COLO668 (cell line): ENCODE data around the gene HIVEP2.

Experiments
- DNase-seq: peaks from one replicate; lab custom pipeline; 2025; ENCODE audit not compliant: unreplicated experiment; lab: John Stamatoyannopoulos, UW

Gene HIVEP2

DNA sequence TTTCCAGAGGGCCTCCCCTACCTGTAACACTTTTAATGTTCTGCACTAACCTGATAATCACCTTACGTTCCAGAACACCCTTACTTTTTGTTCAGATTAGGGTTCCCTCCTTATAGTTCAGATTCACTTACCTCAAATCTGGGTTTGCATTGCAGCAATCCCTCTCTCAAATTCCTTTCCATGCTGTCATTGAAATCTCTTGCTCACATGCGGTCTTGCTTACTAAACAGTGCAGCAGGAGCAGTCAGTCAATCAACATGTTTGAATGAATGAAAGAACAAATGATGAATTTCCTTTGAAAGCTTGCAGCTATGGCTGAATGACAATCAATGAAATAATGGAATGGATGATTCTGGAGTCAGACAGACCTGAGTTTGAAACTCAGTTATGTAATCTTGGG is 200.1 kb downstream of the HIVEP2 start:
- no peak for DNase-seq

DNA sequence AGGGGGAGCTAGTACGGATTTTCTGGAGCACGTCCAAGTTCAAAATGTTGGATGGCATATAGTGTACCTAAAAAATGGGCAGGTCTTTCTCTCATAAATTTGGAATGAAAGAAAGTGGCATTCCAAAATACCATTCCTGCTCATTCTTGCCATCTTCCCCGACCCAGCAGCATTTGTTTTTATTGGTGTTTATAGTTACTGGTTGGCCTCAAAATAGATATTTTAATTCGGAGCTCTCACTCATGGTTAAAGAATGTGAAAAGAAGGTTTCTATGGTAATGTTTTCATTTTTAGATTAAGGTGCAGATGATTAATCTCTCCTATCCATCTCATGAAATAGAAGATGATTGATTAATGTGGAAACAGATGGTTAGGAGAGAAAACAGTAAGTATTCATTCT is 204.5 kb downstream of the HIVEP2 start:
- no peak for DNase-seq

DNA sequence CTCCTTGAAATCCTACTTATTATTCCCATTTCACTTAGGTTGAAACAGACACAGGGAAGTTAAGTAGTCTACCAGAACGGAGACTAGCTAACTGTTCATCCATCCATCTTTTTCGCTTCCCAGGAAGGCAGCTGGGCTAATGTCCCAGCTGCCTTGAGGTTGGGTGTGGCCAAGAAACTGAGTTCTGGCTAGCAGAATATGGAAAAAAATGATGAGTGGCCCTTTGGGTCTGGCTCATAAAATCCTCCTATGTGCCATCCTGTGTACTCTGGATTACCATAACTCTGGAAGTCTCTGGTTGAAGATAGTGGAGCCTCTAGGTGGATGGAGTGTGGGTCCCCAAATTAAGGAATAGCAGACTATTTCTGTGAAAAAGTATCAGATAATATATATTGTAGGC is 206.2 kb downstream of the HIVEP2 start:
- DNase-seq: no peak

DNA sequence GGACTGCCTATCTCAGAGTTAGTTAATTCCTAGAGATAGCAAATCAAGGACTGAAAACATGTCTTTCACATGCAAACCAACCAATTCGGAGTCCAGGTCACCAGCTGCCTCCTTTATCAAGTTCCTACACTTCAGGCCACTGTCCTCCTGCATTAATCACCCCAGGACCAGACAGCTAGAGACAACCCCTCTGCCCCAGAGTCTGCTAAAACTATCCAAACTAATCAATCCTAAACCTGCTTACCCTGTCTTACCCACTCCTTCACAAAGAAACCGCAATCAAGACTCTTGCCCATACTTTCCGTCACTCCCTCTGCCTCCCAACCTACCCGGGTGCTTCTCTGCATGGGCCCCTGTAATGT is 207.0 kb downstream of the HIVEP2 start:
- no peak for DNase-seq

DNA sequence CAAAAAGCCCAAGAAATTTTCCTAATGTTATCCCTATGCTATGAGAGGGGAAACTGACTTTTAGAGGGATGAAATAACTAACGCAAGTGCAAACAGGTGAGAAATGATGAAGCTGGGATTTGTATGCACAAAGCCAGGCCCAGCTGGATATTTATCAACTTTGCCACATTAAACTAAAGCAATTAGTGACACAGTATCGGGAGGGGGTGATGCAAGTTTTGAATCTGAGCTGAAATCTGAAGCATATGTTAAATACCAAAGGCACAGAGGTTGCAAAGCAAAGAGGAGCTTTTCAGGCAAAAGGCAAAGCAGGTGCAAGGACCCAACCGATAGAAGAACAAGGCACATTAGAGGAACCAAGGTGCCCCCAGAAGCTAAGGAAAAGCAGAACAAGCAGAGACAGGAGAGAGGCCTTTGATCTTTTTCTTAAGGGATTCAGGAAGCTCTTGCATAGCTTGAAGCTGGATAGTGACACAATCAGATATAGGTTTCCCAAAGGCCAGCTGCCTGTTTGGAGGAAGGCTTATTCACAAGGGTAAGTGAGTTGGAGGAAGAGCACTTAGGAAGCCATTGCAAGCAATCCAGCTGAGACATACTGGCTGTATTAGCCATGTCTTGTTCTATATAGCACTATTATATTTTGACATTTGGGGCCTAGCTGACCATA is 207.5 kb downstream of the HIVEP2 start:
- DNase-seq: no peak

DNA sequence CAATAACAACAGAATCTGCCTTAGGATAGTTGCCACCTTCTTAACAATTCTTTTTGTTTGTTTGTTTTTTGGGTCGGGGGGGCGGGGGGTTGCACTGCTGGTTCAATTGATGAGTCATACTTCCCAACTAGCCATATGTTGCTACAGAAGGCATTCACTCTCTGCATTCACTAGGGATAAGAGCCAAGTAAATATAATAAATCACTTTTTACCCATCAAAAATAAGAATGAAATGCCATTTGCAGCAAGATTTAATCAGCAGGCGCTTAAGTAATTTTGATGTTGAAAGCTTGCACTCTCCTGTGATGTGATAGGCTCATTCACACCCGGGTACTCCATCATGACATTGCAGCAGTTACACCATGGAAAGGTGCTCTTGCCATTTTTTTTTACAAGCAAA is 209.8 kb downstream of the HIVEP2 start:
- DNase-seq: peak; percentile 4

DNA sequence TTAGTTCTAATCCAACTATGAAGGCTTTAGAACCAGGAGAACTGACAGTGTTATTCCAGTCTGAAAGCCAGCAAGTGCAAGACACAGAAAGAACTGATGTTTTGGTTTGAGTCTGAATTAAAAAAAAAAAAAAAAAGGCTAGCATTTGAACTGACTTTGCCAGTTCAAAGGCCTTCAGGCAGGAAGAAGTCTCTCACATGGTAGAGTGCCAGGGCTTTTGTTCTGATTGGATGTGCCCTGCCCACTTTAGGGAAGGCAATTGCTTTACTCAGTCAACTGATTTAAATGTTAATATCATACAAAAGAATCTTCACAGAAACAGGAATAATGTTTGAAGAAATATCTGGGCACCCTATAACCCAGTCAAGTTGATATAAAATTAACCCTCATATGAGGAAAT is 212.2 kb downstream of the HIVEP2 start:
- DNase-seq: no peak

DNA sequence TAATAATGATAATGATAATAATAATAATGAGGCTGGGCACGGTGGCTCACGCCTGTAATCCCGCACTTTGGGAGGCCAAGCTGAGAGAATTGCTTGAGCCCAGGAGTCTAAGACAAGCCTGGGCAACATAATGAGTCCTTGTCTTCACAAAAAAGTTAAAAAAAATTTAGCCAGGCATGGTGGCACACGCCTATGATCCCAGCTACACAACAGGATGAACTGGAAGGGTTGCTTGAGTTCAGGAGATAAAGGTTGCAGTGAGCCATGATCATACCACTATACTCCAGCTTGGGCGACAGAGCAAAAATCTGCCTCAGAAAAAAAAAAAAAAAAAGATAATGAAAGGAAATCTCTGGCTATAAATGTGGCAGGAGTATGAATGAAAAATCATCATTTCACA is 213.4 kb downstream of the HIVEP2 start:
- no peak for DNase-seq

DNA sequence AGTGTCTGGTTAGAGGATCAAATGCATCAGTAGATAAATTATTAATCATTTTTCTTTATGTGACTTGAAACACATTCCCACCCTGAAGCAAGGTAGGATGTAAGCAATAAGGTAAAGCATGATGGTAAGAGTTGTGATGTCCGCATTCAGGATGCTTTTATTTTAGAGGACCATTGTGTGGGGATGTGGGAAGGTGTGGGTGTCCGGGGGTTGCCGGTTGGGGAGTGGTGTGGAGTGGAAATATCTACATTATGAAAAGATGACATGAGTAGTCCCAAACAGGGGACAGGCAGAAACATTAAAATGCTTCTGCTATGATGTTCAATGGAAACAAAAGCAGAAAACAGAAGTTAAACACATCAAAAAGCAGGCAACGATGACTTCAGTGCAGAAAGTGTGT is 215.4 kb downstream of the HIVEP2 start:
- no peak for DNase-seq

DNA sequence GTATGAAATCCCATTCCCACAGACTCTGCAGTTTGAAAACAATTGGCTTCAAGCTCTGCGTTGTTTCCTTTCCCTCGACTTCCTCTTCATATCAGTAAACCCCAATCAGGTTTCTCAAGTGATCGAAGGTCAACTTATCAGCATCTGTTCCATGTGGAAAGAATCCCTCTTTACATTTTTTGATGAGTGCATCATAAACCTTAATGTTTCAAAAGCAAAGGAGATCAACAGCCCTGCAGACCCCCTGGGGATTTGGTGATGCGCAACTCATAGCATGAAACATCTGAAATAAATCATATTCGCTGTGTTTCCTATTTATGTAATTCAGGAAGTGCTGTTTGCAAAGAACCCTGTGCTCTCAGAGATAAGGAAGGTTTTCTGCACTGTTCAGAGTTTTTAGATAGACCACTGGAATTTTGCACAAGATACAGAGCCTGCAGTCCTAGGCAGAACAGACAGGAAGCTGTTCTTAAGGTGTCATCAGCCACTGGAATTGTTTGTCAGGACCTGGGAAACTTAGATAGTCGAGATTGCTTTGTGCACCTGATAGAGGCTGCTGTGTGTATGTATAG is 216.0 kb downstream of the HIVEP2 start:
- no peak for DNase-seq

DNA sequence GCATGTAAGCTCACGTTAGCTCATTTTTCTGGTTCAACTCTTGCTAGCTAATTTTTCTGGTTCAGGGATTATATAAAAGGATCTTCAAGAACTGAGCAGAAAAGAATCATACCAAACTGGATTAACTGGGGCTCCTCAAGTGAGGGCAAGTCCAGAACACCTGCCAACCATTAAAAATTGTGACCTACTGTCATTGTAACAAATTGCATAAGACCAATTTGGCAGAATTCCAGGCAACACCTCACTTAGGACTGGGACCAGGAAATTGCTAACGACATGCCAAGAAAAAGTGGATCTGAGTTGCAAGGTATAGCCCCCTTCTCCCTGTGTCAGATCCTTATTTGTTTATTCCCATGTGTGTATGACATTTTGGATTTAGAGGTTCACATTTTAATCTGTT is 216.6 kb downstream of the HIVEP2 start:
- DNase-seq: peak; percentile 46

DNA sequence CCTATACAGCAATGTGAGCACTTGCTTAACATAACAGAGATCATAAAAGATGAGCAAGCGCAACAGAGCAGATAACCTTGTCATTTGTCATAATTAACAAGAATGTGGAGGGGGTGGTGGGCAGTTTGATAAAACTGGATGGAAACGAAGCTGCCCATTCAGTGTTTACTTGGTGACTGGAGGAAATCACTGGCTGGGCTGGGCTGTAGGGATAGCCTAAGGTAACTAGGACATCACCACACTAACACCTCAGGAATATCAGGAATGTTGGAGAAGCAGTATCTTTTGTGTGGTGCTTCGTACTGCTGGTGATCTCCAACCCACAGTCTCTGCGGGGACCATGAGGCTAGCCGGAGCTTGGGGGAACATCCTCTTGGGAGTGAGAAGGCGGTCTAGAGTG is 218.4 kb downstream of the HIVEP2 start:
- DNase-seq: no peak

DNA sequence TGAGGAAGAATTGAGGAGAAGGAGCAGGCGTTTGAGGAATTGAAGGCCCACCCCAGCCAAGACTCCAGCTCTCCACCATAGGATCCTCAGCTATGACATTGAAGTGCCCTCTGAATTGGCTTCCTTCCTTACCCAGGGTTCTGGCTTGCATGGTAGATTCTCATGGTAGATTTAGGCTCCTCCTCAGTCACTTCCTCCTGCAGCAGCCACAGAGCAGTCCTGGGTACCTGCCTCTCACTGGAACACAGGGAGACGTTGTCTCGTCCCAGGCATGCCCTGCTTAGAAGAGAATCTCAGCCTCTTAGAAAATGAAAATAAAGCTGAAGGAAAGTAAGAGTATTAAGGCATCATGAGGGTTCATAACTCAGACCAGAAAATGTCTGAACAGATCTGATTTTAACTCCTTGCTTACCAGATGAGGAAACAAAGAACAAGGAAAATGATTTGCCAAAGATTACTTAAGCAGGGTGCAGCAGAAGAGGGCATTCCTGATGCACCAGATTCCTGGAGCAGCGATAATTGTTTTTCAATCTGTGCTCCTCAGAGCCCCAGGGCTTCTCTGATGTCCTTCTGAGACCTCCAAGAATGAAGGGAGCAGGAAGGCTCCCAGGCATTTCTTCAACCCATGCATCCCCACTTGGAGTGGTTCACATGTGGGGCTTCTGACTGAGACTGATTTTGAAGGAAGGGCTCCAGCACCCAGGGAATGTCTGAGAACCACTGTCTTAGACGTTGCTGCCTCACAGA is 219.8 kb downstream of the HIVEP2 start:
- DNase-seq: no peak

DNA sequence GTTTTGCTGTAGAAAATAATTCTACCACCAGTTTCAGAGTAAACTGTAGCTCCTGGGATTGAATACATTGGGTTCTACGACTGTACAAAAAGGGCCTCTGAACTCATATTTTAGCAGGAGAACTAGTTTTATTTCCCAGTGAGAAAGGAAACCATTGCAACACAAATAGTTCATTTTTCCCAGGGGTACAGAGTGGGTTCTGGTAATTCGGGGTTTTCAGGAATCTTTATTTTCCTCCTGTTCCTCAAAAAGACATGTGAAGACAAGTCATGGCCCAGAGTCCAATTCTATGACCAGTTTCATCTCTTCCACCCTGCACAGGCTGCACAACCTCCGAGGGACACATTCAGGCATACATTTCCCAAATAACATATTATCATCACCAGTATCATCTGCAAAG is 222.1 kb downstream of the HIVEP2 start:
- DNase-seq: no peak

DNA sequence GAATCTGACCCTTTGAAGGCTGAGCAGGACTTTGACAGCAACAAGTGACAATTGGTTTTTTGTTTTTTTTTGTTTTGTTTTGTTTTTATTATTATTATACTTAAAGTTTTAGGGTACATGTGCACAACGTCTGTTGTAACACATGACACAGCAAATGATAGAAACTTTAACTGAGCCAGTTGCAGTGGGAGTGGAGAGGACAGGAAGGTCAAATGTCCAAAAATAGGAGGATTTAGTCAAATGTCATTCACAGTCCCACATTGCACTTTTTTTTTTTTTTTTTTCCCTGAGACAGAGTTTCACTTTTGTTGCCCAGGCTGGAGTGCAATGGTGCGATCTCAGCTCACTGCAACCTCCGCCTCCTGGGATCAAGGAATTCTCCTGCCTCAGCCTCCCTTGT is 223.0 kb downstream of the HIVEP2 start:
- DNase-seq: no peak

DNA sequence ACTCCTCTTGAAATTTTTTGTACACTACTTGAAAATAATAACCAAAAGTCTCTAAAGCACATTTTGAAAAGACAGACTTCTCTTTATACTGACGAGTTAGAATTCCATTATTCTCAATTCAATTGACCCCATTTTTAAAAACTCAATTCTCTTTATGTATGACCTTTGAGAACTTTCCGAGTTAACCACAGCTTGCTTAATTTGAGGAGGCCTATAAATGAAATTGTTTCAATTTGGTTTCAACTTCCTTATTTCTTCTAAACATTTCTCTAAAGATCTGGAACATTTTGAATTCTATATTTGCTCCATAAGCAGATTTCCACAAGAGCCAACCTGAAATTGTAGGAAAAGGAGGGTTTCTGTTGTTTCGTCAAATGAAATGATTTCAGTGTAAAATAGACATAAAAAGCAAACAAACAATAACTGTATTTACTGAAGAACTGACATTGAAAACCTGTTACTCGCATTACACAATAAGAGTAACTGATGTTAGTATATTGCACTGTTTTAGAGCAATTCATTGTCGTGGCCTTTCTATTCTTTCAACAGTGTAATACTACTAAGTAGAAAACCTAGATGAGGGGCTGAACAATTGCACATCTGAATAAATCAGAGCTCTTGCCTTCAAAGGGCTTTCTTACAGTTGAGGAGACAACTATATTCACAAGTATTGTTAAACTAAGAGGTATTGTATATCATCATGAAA is 223.6 kb downstream of the HIVEP2 start:
- DNase-seq: no peak

DNA sequence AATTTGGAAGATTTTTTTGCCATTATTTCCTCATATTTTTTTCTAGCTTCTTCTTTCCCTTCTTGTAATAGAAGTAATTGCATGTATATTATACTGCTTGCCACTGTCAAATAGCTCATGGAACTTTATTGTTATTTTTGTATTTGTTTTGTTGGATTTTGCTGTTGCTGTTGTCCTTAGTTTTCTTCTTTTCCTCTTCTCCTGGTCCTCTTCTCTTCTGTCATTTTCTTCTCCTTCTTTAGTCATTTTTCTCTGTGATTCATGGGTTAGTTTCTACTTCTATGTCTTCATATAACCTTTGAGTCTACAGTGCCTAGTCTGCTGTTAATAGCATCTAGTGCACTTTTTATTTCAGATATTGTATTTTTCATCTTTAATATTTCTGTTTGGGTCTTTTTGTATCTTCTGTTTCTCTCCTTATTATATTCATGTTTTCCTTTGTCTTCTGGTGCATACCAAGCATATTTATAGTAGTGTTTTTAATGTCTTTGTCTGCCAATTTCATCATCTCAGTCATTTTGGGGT is 226.2 kb downstream of the HIVEP2 start:
- no peak for DNase-seq

DNA sequence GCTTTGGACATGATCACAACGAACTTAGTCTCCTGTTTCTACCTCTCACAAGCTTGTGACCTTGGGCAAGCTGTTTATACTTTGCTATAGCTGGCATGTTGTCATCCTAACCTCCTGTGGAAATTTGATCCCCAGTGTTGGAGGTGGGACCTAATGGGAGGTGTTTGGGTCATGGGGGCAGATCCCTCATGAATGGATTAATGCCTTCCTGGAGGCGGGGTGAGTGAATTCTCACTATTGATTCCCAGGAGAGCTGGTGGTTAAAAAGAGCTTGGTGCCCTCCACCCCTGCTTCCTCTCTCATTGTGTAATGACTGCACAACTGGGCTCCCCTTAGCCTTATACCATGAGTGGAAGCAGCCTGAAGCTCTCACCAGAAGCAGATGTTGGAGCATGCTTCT is 228.9 kb downstream of the HIVEP2 start:
- DNase-seq: peak; percentile 10

DNA sequence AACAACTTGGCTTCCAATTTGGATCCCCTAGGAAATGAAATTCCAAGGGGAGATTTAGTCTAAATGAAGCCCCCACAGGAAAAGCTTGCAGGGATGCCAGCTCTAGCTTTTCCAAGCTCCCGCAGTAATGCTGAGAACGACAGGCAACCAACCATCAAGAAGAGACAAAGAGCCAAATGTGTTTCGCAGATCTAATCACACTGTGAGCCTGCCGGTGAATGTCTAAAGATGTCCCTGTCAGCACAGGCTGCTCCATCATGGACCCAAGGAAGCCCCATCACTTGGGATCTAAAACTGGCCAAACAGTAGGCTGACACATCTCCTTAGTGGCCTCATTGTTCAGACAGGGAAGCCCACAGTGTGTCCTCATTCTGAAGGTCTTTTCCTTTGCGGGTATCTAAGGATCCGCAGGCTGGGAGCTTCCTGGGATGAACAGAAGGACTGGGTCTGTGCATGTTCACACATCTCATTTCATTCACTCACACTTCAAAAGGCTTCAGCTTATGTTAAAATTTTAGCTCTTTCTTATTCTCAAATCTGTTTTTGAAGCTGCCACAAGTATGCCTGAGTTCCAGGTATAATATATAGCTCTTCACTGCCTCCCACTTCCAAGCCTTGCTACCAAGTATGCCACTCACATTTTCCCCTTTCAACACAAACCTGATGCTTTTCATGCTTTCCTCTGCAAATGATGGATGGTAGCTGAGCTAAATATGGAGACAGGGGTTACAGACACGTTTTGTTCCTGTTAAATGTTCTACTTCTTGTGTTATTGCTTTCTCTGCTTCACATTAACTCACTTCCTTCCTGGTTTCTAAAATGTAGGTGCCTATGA is 229.8 kb downstream of the HIVEP2 start:
- no peak for DNase-seq

DNA sequence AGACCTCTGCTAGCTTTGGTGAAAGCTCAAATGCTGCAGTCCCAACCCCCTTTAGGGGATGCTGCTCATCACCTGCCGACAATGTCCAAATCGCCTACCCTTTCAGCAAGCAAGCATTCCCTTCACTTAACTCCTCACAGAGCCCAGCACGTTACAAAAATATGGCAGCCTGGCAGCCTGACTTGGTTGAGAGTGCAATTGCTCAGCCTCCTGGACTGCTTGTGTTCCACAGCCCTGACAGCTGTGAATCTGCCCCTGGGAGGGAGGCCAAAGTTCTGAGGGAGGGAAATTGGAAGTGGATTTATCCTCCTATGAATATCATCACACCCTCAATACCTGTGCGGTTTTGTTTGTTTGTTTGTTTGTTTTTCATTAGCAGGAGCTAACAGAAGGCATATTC is 231.0 kb downstream of the HIVEP2 start:
- no peak for DNase-seq

DNA sequence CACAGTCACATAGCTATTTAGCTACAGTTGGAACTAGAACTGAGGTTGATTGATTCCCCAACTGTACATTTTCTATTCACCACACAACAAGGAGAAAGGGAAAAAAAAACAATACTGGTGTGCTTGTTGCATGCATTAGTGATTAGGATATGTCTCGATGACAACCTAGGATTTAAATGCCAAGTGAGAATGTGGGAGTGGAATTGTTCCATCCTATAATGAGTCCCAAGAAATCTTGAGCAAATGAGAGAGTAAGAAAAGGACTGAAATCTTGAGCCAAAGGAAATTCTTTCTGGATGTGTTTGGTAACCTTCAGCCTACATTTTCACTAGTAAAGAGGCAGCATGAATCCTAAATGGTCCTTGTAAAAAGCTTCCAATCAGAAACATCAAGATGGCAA is 232.7 kb downstream of the HIVEP2 start:
- DNase-seq: no peak
